NCI-H128 (cell line): ENCODE data around the gene RAP1B.

Experiments
- DNase-seq: peaks from one replicate; lab custom pipeline; 2025; ENCODE audit not compliant: unreplicated experiment; lab: John Stamatoyannopoulos, UW

Gene RAP1B

GRCh38 chr12:68686595-68687521 is 76.2 kb downstream of the RAP1B start, which contains the start of gene NUP107:
NUP107 (plus strand) TSS chr12:68686978; CDS start chr12:68687066, 88 bp downstream.
- DNase-seq: peak; percentile 100

GRCh38 chr12:68695454-68695853 is 84.8 kb downstream of the RAP1B start:
- no peak for DNase-seq

GRCh38 chr12:68699486-68699885 is 88.8 kb downstream of the RAP1B start:
- no peak for DNase-seq
